K562 (cell line): ENCODE measurements around the gene HAGHL. TPM values are rescaled to one million over a fixed set of nuclear protein-coding genes. Genes with fewer than 3 reads are reported as not detected.

Experiments
- ATAC-seq: fragments of 200-7000 bp; cut with Tn5 transposase; 3 replicates; pipeline ENCODE4 v1.9.1; 2020; ENCODE audit warnings: moderate library complexity
- BruUV-seq: library from RNA; stranded (reverse); fragments of 400-500 nt; replicated peaks from 2 replicates; lab custom pipeline; 2021; lab: Mats Ljungman, UMichigan
- CTCF ChIA-PET: fragments of 300-600 bp; formaldehyde crosslinking; extraction: SDS; loops from one replicate; lab custom pipeline; 2021; ENCODE audit warnings: low intra/inter-chr PET ratio; lab: Yijun Ruan, JAX
- POLR2A ChIA-PET: fragments of 300-600, 350-650 bp; sonication (Branson Sonifier 250); formaldehyde crosslinking; extraction: SDS; loops from one replicate; lab custom pipeline; 2021; ENCODE audit warnings: antibody characterized with exemption, inconsistent platforms; lab: Yijun Ruan, JAX
- DNase-seq, 4 experiments: peaks; one replicate each; pipeline versions ENCODE4 v3.0.0 to v3.0.0-alpha.2; 2011 to 2018; ENCODE audit warnings: low spot score in 3 of 4, mixed read lengths in 3 of 4; ENCODE audit errors: extremely low read depth in 1 of 4
- FAIRE-seq: peaks from 2 replicates; lab custom pipeline; 2011; peaks lifted over from hg19 to GRCh38; lab: Jason Lieb, UNC
- H2AFZ ChIP-seq: 2 replicates; pipeline ENCODE4 v1.6.0; 2011; ENCODE audit warnings: low read depth, low read length, control low read depth, inconsistent platforms
- H3K27ac ChIP-seq: fragments of 200-600 bp; 3 replicates; pipeline ENCODE4 v1.8.0; 2011; ENCODE audit warnings: low read depth, mild to moderate bottlenecking, control low read depth, inconsistent platforms, low read length, moderate library complexity, mixed read lengths; ENCODE audit errors: extremely low read depth
- H3K27me3 ChIP-seq, 2 experiments: fragments of 300-600 bp in 1 of 2; 2 replicates in 1 of 2; 3 replicates in 1 of 2; pipeline versions ENCODE4 v1.6.0 to v1.8.0; 2011; ENCODE audit warnings: inconsistent platforms in 2 of 2, low read length in 2 of 2, mild to moderate bottlenecking in 1 of 2, mixed read lengths in 1 of 2, moderate library complexity in 1 of 2; ENCODE audit not compliant: control insufficient read depth in 2 of 2, insufficient read depth in 2 of 2
- H3K36me3 ChIP-seq: fragments of 300-600 bp; 3 replicates; pipeline ENCODE4 v1.8.0; 2011; ENCODE audit warnings: mild to moderate bottlenecking, low read length, inconsistent platforms; ENCODE audit not compliant: control insufficient read depth, insufficient read depth
- H3K4me1 ChIP-seq, 2 experiments: fragments of 200-600 bp in 1 of 2; replicated peaks in 1 of 2; 2 replicates in 1 of 2; 3 replicates in 1 of 2; pipeline versions ENCODE4 v1.5.1 to v1.8.0; 2011; ENCODE audit warnings: inconsistent platforms in 2 of 2, low read length in 2 of 2, mild to moderate bottlenecking in 1 of 2, mixed read lengths in 1 of 2, moderate library complexity in 1 of 2; ENCODE audit not compliant: control insufficient read depth in 2 of 2, insufficient read depth in 2 of 2
- H3K4me2 ChIP-seq: 2 replicates; pipeline ENCODE4 v1.6.1; 2011; ENCODE audit warnings: low read length, control low read depth, inconsistent platforms, mixed read lengths; ENCODE audit not compliant: insufficient read depth
- H3K4me3 ChIP-seq: fragments of 200-600 bp; sonication (generic), shearing (Covaris generic); 2 replicates; pipeline ENCODE4 v1.5.1; 2016; ENCODE audit warnings: control low read depth, inconsistent platforms
- H3K79me2 ChIP-seq: fragments of 200-600 bp; 3 replicates; pipeline ENCODE4 v1.8.0; 2011; ENCODE audit warnings: low read length, inconsistent platforms; ENCODE audit not compliant: control insufficient read depth, insufficient read depth
- H3K9ac ChIP-seq, 2 experiments: 2 replicates each; pipeline versions ENCODE4 v1.6.0 to v1.6.1; 2011; ENCODE audit warnings: low read depth in 2 of 2, low read length in 2 of 2, control low read depth in 1 of 2, inconsistent platforms in 1 of 2, mild to moderate bottlenecking in 1 of 2, mixed read lengths in 1 of 2; ENCODE audit not compliant: insufficient read depth in 1 of 2
- H3K9me1 ChIP-seq: one replicate; pipeline ENCODE4 v1.6.0; 2011; ENCODE audit warnings: inconsistent platforms, mild to moderate bottlenecking, low read length, moderate library complexity; ENCODE audit not compliant: control insufficient read depth, insufficient read depth
- H3K9me3 ChIP-seq: replicated peaks from 2 replicates; pipeline ENCODE4 v1.5.1; 2011; ENCODE audit warnings: low read depth, low read length, inconsistent platforms; ENCODE audit not compliant: control insufficient read depth, insufficient read depth
- H4K20me1 ChIP-seq: replicated peaks from 2 replicates; pipeline ENCODE4 v1.6.1; 2011; ENCODE audit warnings: low read length, inconsistent platforms, mixed read lengths; ENCODE audit not compliant: control insufficient read depth, insufficient read depth
- ARHGAP35 ChIP-seq: fragments of 450-650 bp; IDR thresholded peaks from 2 replicates; pipeline ENCODE4 v1.6.1; 2018; ENCODE audit not compliant: partially characterized antibody
- BCOR ChIP-seq: fragments of 450-650 bp; IDR thresholded peaks from 2 replicates; pipeline ENCODE4 v1.6.1; 2016
- CREB1 ChIP-seq, 2 experiments: sonication (generic) in 1 of 2; formaldehyde crosslinking in 1 of 2; IDR thresholded peaks; 2 replicates each; pipeline versions ENCODE4 v1.6.1 to v1.8.0; 2012 to 2022; ENCODE audit warnings: inconsistent platforms in 1 of 2, mild to moderate bottlenecking in 1 of 2, missing genetic modification reagents in 1 of 2, moderate library complexity in 1 of 2
- CREBBP ChIP-seq: IDR thresholded peaks from one replicate; pipeline ENCODE4 v1.6.1; 2012; ENCODE audit warnings: low read depth, mild to moderate bottlenecking, control low read depth, inconsistent platforms, low read length
- EWSR1 ChIP-seq: fragments of 450-650 bp; IDR thresholded peaks from 2 replicates; pipeline ENCODE4 v1.6.1; 2018; ENCODE audit warnings: borderline replicate concordance, mild to moderate bottlenecking, low read depth, moderate library complexity; ENCODE audit not compliant: partially characterized antibody
- FOXM1 ChIP-seq, 2 experiments: fragments of 450-650 bp in 1 of 2; sonication (generic) in 1 of 2; formaldehyde crosslinking in 1 of 2; IDR thresholded peaks; 2 replicates each; pipeline versions ENCODE4 v1.6.1 to v1.9.0; 2017 to 2022; ENCODE audit warnings: low read depth in 2 of 2, mild to moderate bottlenecking in 2 of 2, missing genetic modification reagents in 1 of 2, moderate library complexity in 1 of 2
- HDGF ChIP-seq: fragments of 450-650 bp; IDR thresholded peaks from 2 replicates; pipeline ENCODE4 v1.6.1; 2016
- HOXB6 ChIP-seq: fragments of 250-450 bp; sonication (Bioruptor Pico); IDR thresholded peaks from 2 replicates; pipeline ENCODE4 v1.5.1; 2022; ENCODE audit warnings: mild to moderate bottlenecking, borderline replicate concordance
- MCM5 ChIP-seq: fragments of 450-650 bp; IDR thresholded peaks from 2 replicates; pipeline ENCODE4 v1.6.1; 2016; ENCODE audit warnings: low read depth
- RAD51 ChIP-seq: fragments of 450-650 bp; IDR thresholded peaks from 2 replicates; pipeline ENCODE4 v1.7.1; 2016; ENCODE audit warnings: low read depth, mild to moderate bottlenecking, borderline replicate concordance
- SNRNP70 ChIP-seq: fragments of 200-400 bp; formaldehyde crosslinking; optimal IDR thresholded peaks from 2 replicates; pipeline ENCODE3; 2017; ENCODE audit warnings: low read depth, low read length
- ZC3H11A ChIP-seq: IDR thresholded peaks from 2 replicates; pipeline ENCODE4 v1.6.1; 2012; ENCODE audit warnings: low read depth, low read length, improper control_type of control experiment
- ZFX ChIP-seq: sonication (generic); formaldehyde crosslinking; IDR thresholded peaks from 2 replicates; pipeline ENCODE4 v1.8.0; 2022; ENCODE audit warnings: mild to moderate bottlenecking, missing genetic modification reagents, moderate library complexity
- ZNF551 ChIP-seq: fragments of 250-450 bp; sonication (Bioruptor Pico); IDR thresholded peaks from 2 replicates; pipeline ENCODE4 v1.5.0; 2021; ENCODE audit warnings: mild to moderate bottlenecking, moderate library complexity
- WGBS: fragments of 100-300 bp; shearing (Covaris generic); methylation state at CpG from one replicate; pipeline ENCODE4 v1.1.6; 2016; ENCODE audit warnings: low coverage, mixed read lengths; ENCODE audit not compliant: insufficient coverage; ENCODE audit errors: missing lambda C conversion rate; 5-methylcytosine and 5-hydroxymethylcytosine counted together
- in situ Hi-C: fragments of 300-500 bp; cut with MboI; formaldehyde crosslinking; loops from 4 replicates; pipeline ENCODE4 v1.15.0; 2018; ENCODE audit warnings: inconsistent platforms, mixed read lengths
- intact Hi-C: fragments of 100-400 bp; cut with micrococcal nuclease; formaldehyde crosslinking; loops from 2 replicates; pipeline ENCODE4 v1.14.2; 2022
- polyA plus RNA-seq, 8 experiments: library from polyadenylated mRNA; depleted of rRNA in 4 of 8; stranded (reverse) in 5 of 8; unstranded in 3 of 8; fragments of >200 nt; fragmentation: Nextera tagmentation in 2 of 8; fragmentation: Illumina TruSeq in 1 of 8; extraction: Ambion mirVana in 2 of 8; extraction: Trizol in 1 of 8; gene quantifications; 2 replicates each; pipeline versions ENCODE4 v1.2.1 to v1.2.3, GENCODE V29; 2011 to 2014; ENCODE audit warnings: inconsistent platforms in 1 of 8, missing spikeins in 1 of 8
- total RNA-seq, 7 experiments: library from RNA; depleted of rRNA in 6 of 7; stranded (reverse); fragments of >200 nt in 6 of 7; fragmentation: Illumina TruSeq in 2 of 7; extraction: Trizol in 2 of 7; gene quantifications; 2 replicates each; pipeline versions ENCODE4 v1.2.1 to v1.2.3, GENCODE V29; 2011 to 2021; ENCODE audit warnings: low replicate concordance in 1 of 7
- TF ChIP-seq, protein P1 (sequence below): fragments of 200-800 bp; sonication (Bioruptor generic); IDR thresholded peaks from 2 replicates; pipeline ENCODE4 v1.6.1; 2017; ENCODE audit warnings: missing genetic modification characterization, missing compliant biosample characterization
- TF ChIP-seq, protein P2 (sequence below), 2 experiments: IDR thresholded peaks; 2 replicates each; pipeline ENCODE4 v1.6.1; 2012; ENCODE audit warnings: improper control_type of control experiment in 2 of 2, low read depth in 2 of 2, low read length in 2 of 2, borderline replicate concordance in 1 of 2
- TF ChIP-seq, protein P3 (sequence below): sonication (generic); formaldehyde crosslinking; IDR thresholded peaks from 2 replicates; pipeline ENCODE4 v1.9.0; 2022; ENCODE audit warnings: mild to moderate bottlenecking, missing genetic modification reagents
- TF ChIP-seq, protein P4 (sequence below): sonication (generic); formaldehyde crosslinking; IDR thresholded peaks from 2 replicates; pipeline ENCODE4 v1.9.0; 2022; ENCODE audit warnings: mild to moderate bottlenecking, missing genetic modification reagents

Gene HAGHL
- total and polyA plus RNA-seq, 9 of the 15 experiments (the other 6 are each of a cell fraction or from before 2014, with no cell fraction given): 0.31 to 83.4 (median 20.7) TPM

DNA sequence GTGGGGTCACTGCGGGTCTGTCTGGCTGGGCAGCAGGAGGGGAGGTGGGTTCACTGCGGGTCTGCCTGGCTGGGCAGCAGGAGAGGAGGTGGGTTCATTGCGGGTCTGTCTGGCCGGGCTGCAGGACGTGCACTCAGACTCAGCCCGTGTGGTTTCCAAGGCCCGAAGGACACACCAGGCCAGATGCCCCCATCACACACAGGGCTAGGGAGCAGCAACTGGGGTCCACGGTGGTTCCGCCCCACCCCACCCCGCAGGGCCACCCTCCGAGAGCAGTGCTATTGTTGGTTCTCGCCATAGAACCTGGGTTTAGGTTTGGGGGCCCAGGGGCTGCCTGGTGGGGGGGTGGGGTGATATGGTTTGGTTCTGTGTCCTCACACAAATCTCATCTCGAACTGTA lies 19.7 kb downstream of the HAGHL start:
- POLR2A ChIA-PET: no interaction called here
- DNase-seq (no peak), ATAC-seq (no peak), FAIRE-seq (no peak)
- no peaks in the 10 kb centered on the region for H3K36me3 ChIP-seq
- H3K9me3 ChIP-seq: no peaks in the 10 kb centered on the region
- no peaks in the 10 kb centered on the region for H3K27me3 ChIP-seq
- H3K4me2 ChIP-seq: no peak overlapping the region
- H3K27ac ChIP-seq: no peak overlapping the region
- intact Hi-C loops: no loop called here
- no peaks in the 10 kb centered on the region for H3K9me1 ChIP-seq
- CTCF ChIA-PET: no interaction called here
- no TSS peak for BruUV-seq
- in situ Hi-C loops: no loop called here
- no peak overlapping the region for H3K4me3 ChIP-seq
- H3K4me1 ChIP-seq: peaks cover 0 to 48% of the 10 kb centered on the region in 2 experiments; a peak in 4 of 5 replicates
- 44% methylated on average over 9 of the region's 13 CpGs for WGBS
- no peaks in the 10 kb centered on the region for H4K20me1 ChIP-seq
- H2AFZ ChIP-seq: no peak overlapping the region
- H3K79me2 ChIP-seq: no peaks in the 10 kb centered on the region
- H3K9ac ChIP-seq: no peak overlapping the region; a peak in 1 of 4 replicates
- TF ChIP-seq SNRNP70: no peak
- no peak for TF ChIP-seq HOXB6 (CRISPR knock-in tag)
- no peak for TF ChIP-seq EWSR1
- no peak for TF ChIP-seq ZC3H11A
- TF ChIP-seq BCOR: no peak
- TF ChIP-seq CREB1 (IDR thresholded peaks at IDR 0.05): no peak
- TF ChIP-seq CREB1 (CRISPR knock-in tag; IDR thresholded peaks at IDR 0.05): no peak
- TF ChIP-seq, protein P1, sequence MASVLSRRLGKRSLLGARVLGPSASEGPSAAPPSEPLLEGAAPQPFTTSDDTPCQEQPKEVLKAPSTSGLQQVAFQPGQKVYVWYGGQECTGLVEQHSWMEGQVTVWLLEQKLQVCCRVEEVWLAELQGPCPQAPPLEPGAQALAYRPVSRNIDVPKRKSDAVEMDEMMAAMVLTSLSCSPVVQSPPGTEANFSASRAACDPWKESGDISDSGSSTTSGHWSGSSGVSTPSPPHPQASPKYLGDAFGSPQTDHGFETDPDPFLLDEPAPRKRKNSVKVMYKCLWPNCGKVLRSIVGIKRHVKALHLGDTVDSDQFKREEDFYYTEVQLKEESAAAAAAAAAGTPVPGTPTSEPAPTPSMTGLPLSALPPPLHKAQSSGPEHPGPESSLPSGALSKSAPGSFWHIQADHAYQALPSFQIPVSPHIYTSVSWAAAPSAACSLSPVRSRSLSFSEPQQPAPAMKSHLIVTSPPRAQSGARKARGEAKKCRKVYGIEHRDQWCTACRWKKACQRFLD (CRISPR knock-in tag): no peak
- no peak for TF ChIP-seq ARHGAP35
- TF ChIP-seq, protein P2, sequence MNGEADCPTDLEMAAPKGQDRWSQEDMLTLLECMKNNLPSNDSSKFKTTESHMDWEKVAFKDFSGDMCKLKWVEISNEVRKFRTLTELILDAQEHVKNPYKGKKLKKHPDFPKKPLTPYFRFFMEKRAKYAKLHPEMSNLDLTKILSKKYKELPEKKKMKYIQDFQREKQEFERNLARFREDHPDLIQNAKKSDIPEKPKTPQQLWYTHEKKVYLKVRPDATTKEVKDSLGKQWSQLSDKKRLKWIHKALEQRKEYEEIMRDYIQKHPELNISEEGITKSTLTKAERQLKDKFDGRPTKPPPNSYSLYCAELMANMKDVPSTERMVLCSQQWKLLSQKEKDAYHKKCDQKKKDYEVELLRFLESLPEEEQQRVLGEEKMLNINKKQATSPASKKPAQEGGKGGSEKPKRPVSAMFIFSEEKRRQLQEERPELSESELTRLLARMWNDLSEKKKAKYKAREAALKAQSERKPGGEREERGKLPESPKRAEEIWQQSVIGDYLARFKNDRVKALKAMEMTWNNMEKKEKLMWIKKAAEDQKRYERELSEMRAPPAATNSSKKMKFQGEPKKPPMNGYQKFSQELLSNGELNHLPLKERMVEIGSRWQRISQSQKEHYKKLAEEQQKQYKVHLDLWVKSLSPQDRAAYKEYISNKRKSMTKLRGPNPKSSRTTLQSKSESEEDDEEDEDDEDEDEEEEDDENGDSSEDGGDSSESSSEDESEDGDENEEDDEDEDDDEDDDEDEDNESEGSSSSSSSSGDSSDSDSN (IDR thresholded peaks at IDR 0.05; ENCODE audit: borderline replicate concordance in 1 of 2, low read depth in 2 of 2, low read length in 2 of 2): no peak
- no peak for TF ChIP-seq RAD51
- no peak for TF ChIP-seq MCM5
- no peak for TF ChIP-seq CREBBP
- no peak for TF ChIP-seq ZNF551 (CRISPR knock-in tag)
- TF ChIP-seq, protein P3, sequence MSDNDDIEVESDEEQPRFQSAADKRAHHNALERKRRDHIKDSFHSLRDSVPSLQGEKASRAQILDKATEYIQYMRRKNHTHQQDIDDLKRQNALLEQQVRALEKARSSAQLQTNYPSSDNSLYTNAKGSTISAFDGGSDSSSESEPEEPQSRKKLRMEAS (CRISPR knock-in tag): no peak
- TF ChIP-seq, protein P4, sequence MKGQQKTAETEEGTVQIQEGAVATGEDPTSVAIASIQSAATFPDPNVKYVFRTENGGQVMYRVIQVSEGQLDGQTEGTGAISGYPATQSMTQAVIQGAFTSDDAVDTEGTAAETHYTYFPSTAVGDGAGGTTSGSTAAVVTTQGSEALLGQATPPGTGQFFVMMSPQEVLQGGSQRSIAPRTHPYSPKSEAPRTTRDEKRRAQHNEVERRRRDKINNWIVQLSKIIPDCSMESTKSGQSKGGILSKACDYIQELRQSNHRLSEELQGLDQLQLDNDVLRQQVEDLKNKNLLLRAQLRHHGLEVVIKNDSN: no peak
- TF ChIP-seq FOXM1 (IDR thresholded peaks at IDR 0.05; ENCODE audit: low read depth): no peak
- TF ChIP-seq FOXM1 (CRISPR knock-in tag; IDR thresholded peaks at IDR 0.05; ENCODE audit: low read depth): no peak
- no peak for TF ChIP-seq ZFX (CRISPR knock-in tag)
- TF ChIP-seq HDGF: no peak
